GM23248 (cell line): Measurements from ENCODE around the gene C16orf92.

Experiments
- EZH2 ChIP-seq: fragments of 200-600 bp; sonication (generic); IDR thresholded peaks from 2 replicates; pipeline ENCODE4 v1.6.1; 2018; ENCODE audit warnings: antibody characterized with exemption, mild to moderate bottlenecking; ENCODE audit not compliant: insufficient read depth, poor library complexity, severe bottlenecking
- EZH2phosphoT487 ChIP-seq: fragments of 200-600 bp; sonication (generic); IDR thresholded peaks from 2 replicates; pipeline ENCODE4 v1.6.1; 2018; ENCODE audit warnings: antibody characterized with exemption, moderate library complexity, mild to moderate bottlenecking, low read depth; ENCODE audit not compliant: insufficient read depth

DNA sequence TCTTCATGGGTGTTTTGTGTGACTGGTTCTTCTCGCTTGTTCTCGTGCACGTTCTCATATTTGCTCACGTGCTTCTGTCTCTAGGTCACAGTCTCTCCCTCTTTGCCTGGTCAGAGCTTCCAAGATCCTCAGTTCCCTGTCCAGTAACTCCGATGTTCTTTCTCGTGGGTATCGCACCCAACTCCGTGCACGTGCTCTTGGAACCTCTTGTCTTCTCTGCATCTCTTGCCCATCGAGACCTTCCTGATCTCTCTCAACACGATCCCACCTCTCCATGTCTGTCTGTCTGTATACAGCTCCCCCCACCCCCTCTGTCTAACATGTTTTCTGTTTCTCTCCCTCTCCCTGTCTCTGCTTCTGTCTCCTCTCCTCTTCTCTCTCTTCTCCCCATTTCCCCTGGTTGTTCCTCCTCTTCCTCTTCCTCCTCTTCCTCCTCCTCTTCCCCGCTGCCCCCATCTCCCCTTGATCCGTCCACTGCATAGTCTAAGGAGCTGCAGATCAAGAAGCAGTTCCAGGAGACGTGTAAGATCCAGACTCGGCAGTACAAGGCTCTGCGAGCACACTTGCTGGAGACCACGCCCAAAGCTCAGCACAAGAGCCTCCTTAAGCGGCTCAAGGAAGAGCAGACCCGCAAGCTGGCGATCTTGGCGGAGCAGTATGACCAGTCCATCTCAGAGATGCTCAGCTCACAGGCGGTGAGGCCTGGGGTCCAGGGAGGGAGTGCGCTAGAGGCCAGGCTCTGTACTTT lies 33.7 kb upstream of the C16orf92 start:
- TF ChIP-seq EZH2 (no peak), EZH2phosphoT487 (no peak)
